ENCODE data around the gene TMEM44.

The TMEM44 gene

GRCh38 chr3:194620196-194620595, 13.0 kb downstream of the TMEM44 start:
- ChIA-PET CTCF (interaction anchor here (1.0 kb wide), 1 partner anchor 9 kb away, joined by 4 read pairs; no protein-coding TSS in a partner anchor), POLR2A (no interaction called here)
- no peak overlapping the region for H3K4me3 ChIP-seq (ENCODE audit: low read depth, low read length)
- no peak for DNase-seq (ENCODE audit: low read depth, low spot score)
- no peak for TF ChIP-seq CTCF (IDR thresholded peaks at IDR 0.05; ENCODE audit: insufficient read depth, low read length, missing control alignments)

DNA sequence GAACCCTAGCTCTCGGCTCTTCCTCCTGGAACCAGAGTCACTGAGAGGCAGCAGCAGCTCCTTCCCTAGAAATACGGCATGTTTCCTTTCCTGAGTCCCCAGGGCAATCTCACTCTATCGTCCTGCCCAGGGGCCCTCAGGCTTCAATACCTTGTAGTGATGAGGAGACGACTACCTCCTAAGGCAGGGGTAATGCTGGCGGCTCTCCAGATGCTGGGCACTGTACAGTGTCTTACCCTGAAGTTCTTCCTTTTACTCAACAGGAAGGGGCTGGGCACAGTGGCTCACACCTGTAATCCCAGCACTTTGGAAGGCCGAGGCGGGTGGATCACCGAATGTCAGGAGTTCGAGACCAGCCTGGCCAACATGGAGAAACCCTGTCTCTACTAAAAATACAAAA, 13.5 kb downstream of the TMEM44 start:
- no peak for TF ChIP-seq CTCF (IDR thresholded peaks at IDR 0.05; ENCODE audit: insufficient read depth, low read length, missing control alignments)
- ChIA-PET CTCF (interaction anchor here (1.0 kb wide), 1 partner anchor 8 kb away, joined by 4 read pairs; no protein-coding TSS in a partner anchor), POLR2A (no interaction called here)
- DNase-seq (ENCODE audit: low read depth, low spot score): no peak
- H3K4me3 ChIP-seq (ENCODE audit: low read depth, low read length): no peak overlapping the region

DNA sequence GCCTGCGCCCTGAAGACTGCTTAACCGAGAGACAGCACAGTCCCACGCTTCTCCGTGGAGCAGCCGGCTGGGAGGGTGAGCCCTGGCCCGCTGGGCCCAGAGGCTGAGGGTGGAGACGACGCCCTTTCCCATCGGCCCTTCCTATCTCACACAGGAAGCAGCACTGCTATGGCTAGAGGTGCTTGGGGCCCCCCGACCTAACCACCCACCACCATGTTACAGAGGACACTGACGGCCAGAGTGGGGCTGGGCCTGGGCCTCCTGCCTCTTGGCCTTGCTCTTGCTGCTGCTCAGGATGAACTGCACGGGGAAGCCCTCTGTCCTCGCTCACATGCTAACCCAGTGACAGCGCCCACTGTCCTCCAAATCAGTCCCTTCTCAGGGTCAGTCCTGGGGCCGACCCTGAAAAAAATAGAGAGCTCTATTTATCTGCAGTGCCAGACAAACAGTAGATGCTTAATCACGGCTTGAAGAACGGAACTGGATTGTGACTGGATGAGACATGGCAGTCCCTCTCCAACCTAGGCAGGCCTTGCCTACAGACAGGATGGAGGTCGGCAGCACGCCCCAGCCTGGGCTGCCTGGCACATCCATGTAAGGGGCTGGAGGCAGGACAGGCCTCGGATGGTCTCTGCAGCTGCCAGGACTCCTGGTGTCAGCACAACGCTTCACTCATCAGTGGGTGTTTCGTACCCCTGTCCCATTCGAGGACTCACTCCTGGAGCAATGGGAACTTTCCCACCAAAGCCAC, 14.2 kb downstream of the TMEM44 start:
- POLR2A ChIA-PET: no interaction called here
- no peak for DNase-seq (ENCODE audit: low read depth, low spot score)
- CTCF ChIA-PET: no interaction called here
- no peak for TF ChIP-seq CTCF (IDR thresholded peaks at IDR 0.05; ENCODE audit: insufficient read depth, low read length, missing control alignments)
- H3K4me3 ChIP-seq (ENCODE audit: low read depth, low read length): no peak overlapping the region

DNA sequence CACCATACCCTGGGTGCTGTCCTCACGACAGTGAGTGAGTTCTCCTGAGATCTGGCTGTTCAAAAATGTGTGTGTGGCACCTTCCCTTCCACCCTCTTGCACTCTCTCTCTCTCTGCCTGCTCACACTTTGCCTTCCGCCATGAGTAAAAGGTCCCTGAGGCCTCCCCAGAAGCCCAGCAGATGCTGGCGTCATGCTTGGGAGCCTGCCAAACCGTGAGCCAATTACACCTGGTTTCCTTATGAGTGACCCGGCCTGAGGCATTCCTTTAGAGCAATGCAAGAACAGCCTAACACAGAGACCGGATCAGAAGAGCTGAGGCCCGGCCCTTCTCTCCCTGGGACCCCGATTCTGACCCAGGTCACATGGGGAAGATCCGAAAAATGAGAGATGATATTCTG, 15.4 kb downstream of the TMEM44 start:
- no peak for DNase-seq (ENCODE audit: low read depth, low spot score)
- ChIA-PET POLR2A (no interaction called here), CTCF (no interaction called here)
- no peak overlapping the region for H3K4me3 ChIP-seq (ENCODE audit: low read depth, low read length)
- no peak for TF ChIP-seq CTCF (IDR thresholded peaks at IDR 0.05; ENCODE audit: insufficient read depth, low read length, missing control alignments)

- TF ChIP-seq CTCF (IDR thresholded peaks at IDR 0.05; ENCODE audit: insufficient read depth, low read length, missing control alignments): no peak
- DNase-seq (ENCODE audit: low read depth, low spot score): no peak
- no peak overlapping the region for H3K4me3 ChIP-seq (ENCODE audit: low read depth, low read length)
- ChIA-PET POLR2A (no interaction called here), CTCF (interaction anchor here (1.8 kb wide), 1 partner anchor 12 kb away, joined by 8 read pairs; no protein-coding TSS in a partner anchor)
Measured at GRCh38 chr3:194617143-194617671, 16.0 kb downstream of the TMEM44 start.

DNA sequence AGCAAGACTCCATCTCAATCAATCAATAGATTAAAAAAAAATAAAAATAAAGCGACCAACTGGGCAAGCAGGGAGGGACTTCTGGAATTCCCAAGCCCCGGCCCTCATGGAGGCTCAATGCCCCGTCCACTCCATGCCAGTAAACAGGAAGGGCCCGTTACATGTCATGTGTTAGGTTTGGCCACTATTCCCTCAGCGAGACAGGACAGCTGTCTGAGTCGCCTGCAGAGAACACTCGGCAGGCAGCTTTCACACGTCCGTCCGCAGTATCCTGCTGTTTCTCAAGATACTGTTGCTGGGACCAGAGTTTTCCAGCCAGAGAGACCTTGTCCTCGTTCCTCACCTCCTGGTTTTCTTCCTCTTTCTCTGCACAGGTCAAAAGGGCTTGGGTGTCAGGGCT, 18.0 kb downstream of the TMEM44 start:
- no peak for DNase-seq (ENCODE audit: low read depth, low spot score)
- ChIA-PET POLR2A (no interaction called here), CTCF (interaction anchor here (0.9 to 2.3 kb wide), 6 partner anchors 10 to 56 kb away, joined by 3 to 8 read pairs (median 6); partner anchors contain the start of genes LSG1 and TMEM44)
- no peak for TF ChIP-seq CTCF (IDR thresholded peaks at IDR 0.05; ENCODE audit: insufficient read depth, low read length, missing control alignments)
- H3K4me3 ChIP-seq (ENCODE audit: low read depth, low read length): no peak overlapping the region
